ENCODE data around the gene KIAA1755. TPM values are rescaled to one million over a fixed set of nuclear protein-coding genes. Genes with fewer than 3 reads are reported as not detected.

KIAA1755 gene
- total and polyA plus RNA-seq, 10 of the 15 experiments (the other 5 are each of a cell fraction or from before 2014, with no cell fraction given): not detected

DNA sequence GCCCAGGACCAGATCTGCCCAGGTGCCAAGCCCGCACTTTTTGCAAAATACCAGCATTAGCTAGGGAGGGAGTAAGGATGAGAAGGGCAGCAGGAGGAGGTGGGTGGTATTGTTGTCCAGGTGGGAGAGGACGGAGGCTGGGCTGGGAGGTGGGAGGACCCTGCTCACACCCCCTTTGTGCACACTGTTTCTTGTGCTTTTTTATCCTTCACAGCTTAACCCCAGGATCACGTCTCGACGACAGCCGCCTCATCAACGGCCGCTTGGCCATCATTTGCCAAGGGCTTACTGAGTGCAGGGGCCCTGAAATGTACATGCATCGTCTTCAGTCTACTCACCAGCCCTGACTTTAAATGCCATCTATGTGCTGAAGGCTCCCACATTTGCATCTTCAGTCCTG is 83.3 kb downstream of the KIAA1755 start:
- ChIA-PET CTCF (interaction anchor here (1.1 kb wide), 1 partner anchor 44 kb away, joined by 5 read pairs; no protein-coding TSS in a partner anchor), SMC1A (ENCODE audit: uncharacterized antibody, unreplicated experiment) (interaction anchor here (1.1 kb wide), 1 partner anchor 9 kb away, joined by 4 read pairs; no protein-coding TSS in a partner anchor), RAD21 (ENCODE audit: unreplicated experiment) (no interaction called here), POLR2A (no interaction called here)
- intact Hi-C loops (cut with micrococcal nuclease; ENCODE audit: unreplicated experiment): no loop called here
- Histone ChIP-seq H3K9ac (ENCODE audit: control insufficient read depth, insufficient read depth, low read length) (no peak overlapping the region), H3K27ac (ENCODE audit: control insufficient read depth, insufficient read depth) (no peak overlapping the region), H3K4me2 (ENCODE audit: control insufficient read depth, insufficient read depth) (no peak overlapping the region), H3K4me1 (ENCODE audit: control insufficient read depth, insufficient read depth, low read length) (peaks cover 6% of the 10 kb centered on the region), H3K27me3 (replicated peaks in 1 of 2; ENCODE audit: control insufficient read depth in 2 of 2, insufficient read depth in 2 of 2, low read length in 1 of 2) (no peaks in the 10 kb centered on the region; a peak in 2 of 4 replicates), H4K20me1 (ENCODE audit: control insufficient read depth, insufficient read depth) (no peaks in the 10 kb centered on the region), H3K4me3 (no peak overlapping the region), H3K9me3 (replicated peaks; ENCODE audit: control insufficient read depth, insufficient read depth, low read length) (no peaks in the 10 kb centered on the region; the same call in 2 of the 3 replicates), H3K79me2 (ENCODE audit: control insufficient read depth, insufficient read depth, low read length) (no peaks in the 10 kb centered on the region), H3K36me3 (ENCODE audit: control insufficient read depth in 2 of 2, insufficient read depth in 2 of 2, low read length in 1 of 2) (no peaks in the 10 kb centered on the region), H2AFZ (ENCODE audit: control insufficient read depth, low read depth, low read length) (no peak overlapping the region)
- DNase-seq (ENCODE audit: low read depth, low spot score) (no peak), FAIRE-seq (no peak), ATAC-seq (no peak)
- 64% methylated on average over 9 of the region's 9 CpGs for WGBS (ENCODE audit: insufficient coverage, insufficient replicate concordance, low lambda C conversion rate, missing lambda C conversion rate)
- TF ChIP-seq SMC3 (IDR thresholded peaks at IDR 0.05; ENCODE audit: borderline replicate concordance, low read length) (no peak), SMAD1 (IDR thresholded peaks at IDR 0.05; ENCODE audit: low read depth, partially characterized antibody) (no peak), BACH1 (IDR thresholded peaks at IDR 0.05; ENCODE audit: borderline replicate concordance) (no peak), SRF (IDR thresholded peaks at IDR 0.05; ENCODE audit: low read depth in 2 of 2, low read length in 2 of 2) (no peak), NRF1 (conservative IDR thresholded peaks at IDR 0.05; ENCODE audit: low read depth, low read length) (no peak)
- TF ChIP-seq, protein P1, sequence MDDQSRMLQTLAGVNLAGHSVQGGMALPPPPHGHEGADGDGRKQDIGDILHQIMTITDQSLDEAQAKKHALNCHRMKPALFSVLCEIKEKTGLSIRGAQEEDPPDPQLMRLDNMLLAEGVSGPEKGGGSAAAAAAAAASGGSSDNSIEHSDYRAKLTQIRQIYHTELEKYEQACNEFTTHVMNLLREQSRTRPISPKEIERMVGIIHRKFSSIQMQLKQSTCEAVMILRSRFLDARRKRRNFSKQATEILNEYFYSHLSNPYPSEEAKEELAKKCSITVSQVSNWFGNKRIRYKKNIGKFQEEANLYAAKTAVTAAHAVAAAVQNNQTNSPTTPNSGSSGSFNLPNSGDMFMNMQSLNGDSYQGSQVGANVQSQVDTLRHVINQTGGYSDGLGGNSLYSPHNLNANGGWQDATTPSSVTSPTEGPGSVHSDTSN (IDR thresholded peaks at IDR 0.05; ENCODE audit: insufficient replicate concordance, low read depth, low read length): no peak
- in situ Hi-C loops (cut with MboI): no loop called here
- no TSS peak for BruUV-seq (replicated peaks)

Measured in GM12878 (cell line).